WI38 (cell line): ENCODE results near the gene MED27.

Source experiments
- H3K4me3 ChIP-seq: 2 replicates; pipeline ENCODE4 v1.5.1; 2011; ENCODE audit warnings: low read depth, mild to moderate bottlenecking, control low read depth, low read length
- TF ChIP-seq, protein P1 (sequence below): IDR thresholded peaks from 2 replicates; pipeline ENCODE4 v1.5.1; 2012; ENCODE audit warnings: low read depth, mild to moderate bottlenecking, control low read depth, low read length

MED27 gene

DNA sequence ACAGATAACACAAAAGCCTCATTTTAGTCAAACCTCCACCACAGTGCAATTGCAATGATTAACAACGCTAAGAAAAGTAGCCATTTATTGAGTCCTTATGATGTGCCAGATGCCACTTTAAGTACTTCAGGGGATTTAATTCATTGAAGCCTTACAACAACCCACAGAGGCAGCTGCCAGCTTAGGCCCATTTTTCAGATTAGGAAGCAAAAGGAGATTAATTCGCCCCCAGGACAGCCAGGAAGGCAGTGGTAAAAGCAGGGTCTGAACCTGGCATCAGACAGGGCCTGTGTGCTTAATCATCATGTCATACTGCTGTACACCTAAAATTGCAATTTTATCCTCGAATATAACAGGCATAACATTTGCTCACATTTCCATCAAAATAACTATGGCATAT lies 23.9 kb downstream of the MED27 start:
- no peak overlapping the region for H3K4me3 ChIP-seq
- TF ChIP-seq, protein P1, sequence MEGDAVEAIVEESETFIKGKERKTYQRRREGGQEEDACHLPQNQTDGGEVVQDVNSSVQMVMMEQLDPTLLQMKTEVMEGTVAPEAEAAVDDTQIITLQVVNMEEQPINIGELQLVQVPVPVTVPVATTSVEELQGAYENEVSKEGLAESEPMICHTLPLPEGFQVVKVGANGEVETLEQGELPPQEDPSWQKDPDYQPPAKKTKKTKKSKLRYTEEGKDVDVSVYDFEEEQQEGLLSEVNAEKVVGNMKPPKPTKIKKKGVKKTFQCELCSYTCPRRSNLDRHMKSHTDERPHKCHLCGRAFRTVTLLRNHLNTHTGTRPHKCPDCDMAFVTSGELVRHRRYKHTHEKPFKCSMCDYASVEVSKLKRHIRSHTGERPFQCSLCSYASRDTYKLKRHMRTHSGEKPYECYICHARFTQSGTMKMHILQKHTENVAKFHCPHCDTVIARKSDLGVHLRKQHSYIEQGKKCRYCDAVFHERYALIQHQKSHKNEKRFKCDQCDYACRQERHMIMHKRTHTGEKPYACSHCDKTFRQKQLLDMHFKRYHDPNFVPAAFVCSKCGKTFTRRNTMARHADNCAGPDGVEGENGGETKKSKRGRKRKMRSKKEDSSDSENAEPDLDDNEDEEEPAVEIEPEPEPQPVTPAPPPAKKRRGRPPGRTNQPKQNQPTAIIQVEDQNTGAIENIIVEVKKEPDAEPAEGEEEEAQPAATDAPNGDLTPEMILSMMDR, result no peak

- H3K4me3 ChIP-seq, result no peak overlapping the region
- TF ChIP-seq, protein P1, result no peak
Observed at GRCh38 chr9:132054024-132054423, 25.6 kb downstream of the MED27 start.

DNA sequence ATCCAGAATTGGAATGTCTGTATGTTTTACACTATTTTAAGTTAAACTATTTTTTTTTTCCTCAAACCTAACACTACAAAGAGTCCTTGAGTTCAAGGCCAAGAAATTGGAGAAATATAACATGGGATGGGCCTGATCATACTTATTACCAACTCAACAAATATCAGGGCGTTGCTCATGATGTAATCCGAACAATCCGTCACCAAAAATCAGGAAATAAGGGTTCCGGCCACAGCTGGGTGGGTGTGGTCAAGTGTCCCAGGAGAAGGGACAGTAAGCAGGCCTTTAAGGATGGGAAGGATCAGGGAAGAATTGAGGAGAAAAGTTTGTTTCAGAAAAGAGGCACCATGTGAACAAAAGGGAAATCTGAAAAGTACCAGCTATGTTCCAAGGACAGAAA lies 29.8 kb downstream of the MED27 start:
- TF ChIP-seq, protein P1, result no peak
- no peak overlapping the region for H3K4me3 ChIP-seq

DNA sequence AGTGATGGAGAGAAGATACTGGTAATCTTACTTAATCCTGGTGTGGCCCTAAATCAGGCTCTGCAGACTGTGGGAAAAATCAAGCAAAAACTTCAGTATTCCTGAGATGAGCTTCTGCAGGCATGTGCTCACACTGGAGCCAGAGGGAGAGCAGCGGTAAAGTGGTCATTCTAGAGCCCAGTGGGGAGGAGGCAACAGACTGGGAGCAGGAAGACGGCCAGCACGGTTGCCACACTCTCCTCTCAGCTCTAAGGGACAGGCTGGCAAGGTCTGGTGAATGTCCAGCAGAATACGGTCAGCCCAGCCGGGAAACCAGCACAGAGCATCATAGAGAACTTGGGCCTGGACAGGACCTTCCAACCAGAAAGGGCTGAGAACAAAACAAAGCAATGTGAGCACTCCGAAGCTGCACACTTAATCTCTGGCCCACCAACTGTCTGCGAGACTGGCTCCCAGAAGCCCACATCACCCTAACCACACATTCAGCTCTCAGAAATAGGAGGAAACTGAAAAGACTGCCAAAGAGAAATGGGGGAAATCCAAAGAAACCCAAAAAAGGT lies 30.3 kb downstream of the MED27 start:
- TF ChIP-seq, protein P1, result no peak
- no peak overlapping the region for H3K4me3 ChIP-seq

GRCh38 chr9:132048201-132048600 lies 31.5 kb downstream of the MED27 start:
- TF ChIP-seq, protein P1, result no peak
- no peak overlapping the region for H3K4me3 ChIP-seq

DNA sequence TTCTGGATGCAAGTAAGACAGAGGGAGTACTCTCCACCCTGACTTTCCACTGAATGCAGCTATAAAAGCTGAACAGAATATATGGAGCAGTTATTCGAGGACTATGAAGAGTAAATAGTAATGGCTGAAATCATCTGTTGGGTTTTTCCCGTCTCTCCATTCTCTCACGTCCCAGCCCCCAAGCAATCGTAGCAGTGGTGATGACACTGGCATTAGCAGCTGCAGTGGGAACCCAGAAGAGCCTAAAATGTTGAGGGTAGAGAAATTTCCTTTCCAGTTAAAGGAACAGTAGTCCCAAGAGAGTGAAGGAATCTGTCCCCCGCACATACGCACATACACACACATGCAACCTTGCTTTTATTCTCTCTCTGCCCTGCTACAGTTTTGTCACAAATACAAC lies 33.2 kb downstream of the MED27 start:
- H3K4me3 ChIP-seq, result no peak overlapping the region
- TF ChIP-seq, protein P1, result no peak

DNA sequence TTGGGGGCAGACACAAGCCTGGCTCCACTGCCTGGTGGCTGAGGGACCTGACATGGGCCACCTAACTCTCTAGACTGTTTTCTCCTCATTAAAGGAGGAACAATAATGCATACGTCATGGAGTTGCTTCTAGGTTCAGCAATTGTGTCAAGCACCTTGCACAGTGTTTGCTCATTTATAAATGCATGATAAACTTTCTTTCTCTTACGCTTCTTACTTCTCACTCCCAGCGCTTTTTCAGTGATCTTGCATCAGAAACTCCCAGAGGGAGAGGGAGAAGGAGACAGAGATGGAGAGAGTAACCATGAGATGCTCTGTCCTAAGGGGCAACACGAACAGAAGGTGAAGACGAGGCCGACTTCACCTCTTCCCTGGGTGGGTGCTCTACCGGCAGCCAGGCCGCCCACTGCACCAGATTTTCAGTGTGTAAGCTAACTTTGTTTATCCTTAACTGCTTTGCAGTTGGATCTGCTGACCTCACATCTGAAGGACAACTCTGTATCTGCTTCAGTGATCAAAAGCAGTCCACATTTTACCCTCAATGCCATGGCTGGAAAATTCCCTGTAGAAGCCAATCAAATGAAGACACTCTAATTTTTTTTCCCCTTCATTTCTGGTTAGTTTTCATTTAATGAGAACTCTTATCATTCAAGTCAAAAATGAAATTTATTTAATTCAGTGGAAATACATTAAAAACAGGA lies 35.3 kb downstream of the MED27 start:
- no peak overlapping the region for H3K4me3 ChIP-seq
- TF ChIP-seq, protein P1, result no peak
